IMR-90 (cell line): ENCODE measurements around the gene PCNP. TPM values are rescaled to one million over a fixed set of nuclear protein-coding genes. Genes with fewer than 3 reads are reported as not detected.

Experiments
- ATAC-seq: fragments of 200-7000 bp; cut with Tn5 transposase; 2 replicates; pipeline ENCODE4 v1.9.1; 2020; ENCODE audit warnings: low read depth, mild to moderate bottlenecking, moderate library complexity
- BruUV-seq: library from RNA; stranded (reverse); fragments of 400-500 nt; replicated peaks from 2 replicates; lab custom pipeline; 2021; lab: Mats Ljungman, UMichigan
- CTCF ChIA-PET: fragments of 300-600 bp; formaldehyde crosslinking; extraction: SDS; loops from one replicate; lab custom pipeline; 2021; ENCODE audit warnings: antibody characterized with exemption; lab: Yijun Ruan, JAX
- POLR2A ChIA-PET: fragments of 300-600 bp; sonication (Branson Sonifier 250); formaldehyde crosslinking; loops from one replicate; lab custom pipeline; 2022; ENCODE audit warnings: antibody characterized with exemption; ENCODE audit not compliant: unreplicated experiment; lab: Charles Lee
- DNase-seq: peaks from one replicate; pipeline ENCODE4 v3.0.0; 2013
- H2AFZ ChIP-seq: replicated peaks from 2 replicates; pipeline ENCODE3; 2013; ENCODE audit warnings: low read length, mild to moderate bottlenecking; ENCODE audit not compliant: poor library complexity
- H2AK5ac ChIP-seq: 2 replicates; pipeline ENCODE4 v1.6.1; 2013; ENCODE audit warnings: low read depth, low read length, inconsistent platforms
- H2AK9ac ChIP-seq: replicated peaks from 2 replicates; pipeline ENCODE3; 2013; ENCODE audit warnings: mild to moderate bottlenecking, low read depth, low read length, moderate library complexity; ENCODE audit not compliant: poor library complexity
- H2BK120ac ChIP-seq: 2 replicates; pipeline ENCODE4 v1.6.1; 2013; ENCODE audit warnings: low read depth, low read length, inconsistent platforms
- H2BK15ac ChIP-seq: 3 replicates; pipeline ENCODE4 v1.6.1; 2013; ENCODE audit warnings: low read depth, low read length, inconsistent platforms
- H2BK20ac ChIP-seq: 2 replicates; pipeline ENCODE4 v1.6.1; 2013; ENCODE audit warnings: low read depth, mild to moderate bottlenecking, inconsistent platforms, low read length, moderate library complexity
- H2BK5ac ChIP-seq: 2 replicates; pipeline ENCODE4 v1.6.1; 2013; ENCODE audit warnings: mild to moderate bottlenecking, low read depth, low read length, inconsistent platforms; ENCODE audit not compliant: poor library complexity, severe bottlenecking
- H3K14ac ChIP-seq: replicated peaks from 2 replicates; pipeline ENCODE4 v1.6.1; 2013; ENCODE audit warnings: low read depth, low read length, inconsistent platforms
- H3K18ac ChIP-seq: 2 replicates; pipeline ENCODE4 v1.6.1; 2013; ENCODE audit warnings: low read depth, low read length, control low read depth
- H3K23ac ChIP-seq: 2 replicates; pipeline ENCODE4 v1.6.1; 2013; ENCODE audit warnings: low read depth, low read length, inconsistent platforms
- H3K27ac ChIP-seq: 2 replicates; pipeline ENCODE4 v1.5.1; 2013; ENCODE audit warnings: mild to moderate bottlenecking, control low read depth, low read length; ENCODE audit not compliant: insufficient read depth
- H3K27me3 ChIP-seq: 2 replicates; pipeline ENCODE4 v1.6.1; 2013; ENCODE audit warnings: low read length; ENCODE audit not compliant: control insufficient read depth, insufficient read depth
- H3K36me3 ChIP-seq: 2 replicates; pipeline ENCODE4 v1.6.1; 2013; ENCODE audit warnings: low read length, mixed read lengths; ENCODE audit not compliant: control insufficient read depth, insufficient read depth
- H3K4ac ChIP-seq: 2 replicates; pipeline ENCODE4 v1.6.1; 2013; ENCODE audit warnings: low read depth, low read length, inconsistent platforms
- H3K4me1 ChIP-seq: 2 replicates; pipeline ENCODE4 v1.6.1; 2013; ENCODE audit warnings: low read length, mixed read lengths; ENCODE audit not compliant: control insufficient read depth, insufficient read depth
- H3K4me2 ChIP-seq: 2 replicates; pipeline ENCODE4 v1.6.1; 2013; ENCODE audit warnings: low read depth, mild to moderate bottlenecking, control low read depth, low read length, moderate library complexity
- H3K4me3 ChIP-seq: 2 replicates; pipeline ENCODE4 v1.5.1; 2013; ENCODE audit warnings: low read depth, mild to moderate bottlenecking, control low read depth, low read length, moderate library complexity; ENCODE audit not compliant: insufficient read depth
- H3K56ac ChIP-seq: 2 replicates; pipeline ENCODE4 v1.6.1; 2013; ENCODE audit warnings: low read length, inconsistent platforms; ENCODE audit not compliant: insufficient read depth; ENCODE audit errors: extremely low read depth
- H3K79me1 ChIP-seq, 2 experiments: 2 replicates each; pipeline ENCODE4 v1.6.1; 2013; ENCODE audit warnings: low read length in 2 of 2, inconsistent platforms in 1 of 2, low read depth in 1 of 2
- H3K9ac ChIP-seq: 2 replicates; pipeline ENCODE4 v1.6.1; 2013; ENCODE audit warnings: low read depth, low read length, control low read depth
- H3K9me1 ChIP-seq: 2 replicates; pipeline ENCODE4 v1.6.1; 2013; ENCODE audit warnings: low read length, inconsistent platforms; ENCODE audit not compliant: insufficient read depth
- H3K9me3 ChIP-seq: 2 replicates; pipeline ENCODE4 v1.6.1; 2013; ENCODE audit warnings: low read length; ENCODE audit not compliant: control insufficient read depth, insufficient read depth
- H4K20me1 ChIP-seq: 2 replicates; pipeline ENCODE4 v1.6.1; 2013; ENCODE audit warnings: low read length, inconsistent platforms; ENCODE audit not compliant: insufficient read depth
- H4K5ac ChIP-seq: 2 replicates; pipeline ENCODE4 v1.6.1; 2013; ENCODE audit warnings: mild to moderate bottlenecking, low read depth, low read length, control low read depth
- H4K8ac ChIP-seq, 2 experiments: 2 replicates each; pipeline ENCODE4 v1.6.1; 2013; ENCODE audit warnings: low read depth in 2 of 2, low read length in 2 of 2, control low read depth in 1 of 2, inconsistent platforms in 1 of 2
- H4K91ac ChIP-seq: 2 replicates; pipeline ENCODE4 v1.6.1; 2013; ENCODE audit warnings: low read depth, low read length, inconsistent platforms; ENCODE audit not compliant: insufficient read depth
- BHLHE40 ChIP-seq: fragments of 150-350 bp; IDR thresholded peaks from 2 replicates; pipeline ENCODE4 v1.6.1; 2016; ENCODE audit warnings: mild to moderate bottlenecking, low read depth, low read length
- FOS ChIP-seq: fragments of 150-350 bp; IDR thresholded peaks from 2 replicates; pipeline ENCODE4 v1.6.1; 2016; ENCODE audit warnings: low read depth, low read length
- MAFK ChIP-seq: IDR thresholded peaks from 2 replicates; pipeline ENCODE4 v1.6.1; 2012; ENCODE audit warnings: low read depth, low read length, improper control_type of control experiment
- MAZ ChIP-seq: IDR thresholded peaks from 2 replicates; pipeline ENCODE4 v1.6.1; 2012; ENCODE audit warnings: low read depth, mild to moderate bottlenecking, low read length, improper control_type of control experiment, moderate library complexity, borderline replicate concordance
- MXI1 ChIP-seq: IDR thresholded peaks from 2 replicates; pipeline ENCODE4 v1.6.1; 2012; ENCODE audit warnings: low read depth, mild to moderate bottlenecking, low read length, moderate library complexity, borderline replicate concordance
- POLR2A ChIP-seq: IDR thresholded peaks from 2 replicates; pipeline ENCODE4 v1.6.1; 2012; ENCODE audit warnings: mild to moderate bottlenecking, low read depth, low read length
- RAD21 ChIP-seq: IDR thresholded peaks from 2 replicates; pipeline ENCODE4 v1.6.1; 2012; ENCODE audit warnings: low read length, improper control_type of control experiment
- RFX5 ChIP-seq: IDR thresholded peaks from 2 replicates; pipeline ENCODE4 v1.8.0; 2012; ENCODE audit warnings: low read depth, mild to moderate bottlenecking, low read length, moderate library complexity
- SMC3 ChIP-seq: fragments of 150-350 bp; IDR thresholded peaks from 2 replicates; pipeline ENCODE4 v1.6.1; 2016; ENCODE audit warnings: low read depth, mild to moderate bottlenecking, antibody characterized with exemption, low read length, moderate library complexity
- USF2 ChIP-seq: fragments of 150-350 bp; IDR thresholded peaks from 2 replicates; pipeline ENCODE4 v1.6.1; 2017; ENCODE audit warnings: mild to moderate bottlenecking, antibody characterized with exemption, low read length, low read depth
- WGBS, 2 experiments: methylation state at CpG; one replicate each; pipeline versions ENCODE4 v1.1.5 to v1.1.7; 2013; ENCODE audit warnings: missing lambda C conversion rate in 2 of 2; ENCODE audit not compliant: insufficient read length in 1 of 2; ENCODE audit errors: extremely low coverage in 2 of 2; 5-methylcytosine and 5-hydroxymethylcytosine counted together
- dilution Hi-C: fragments of 300-500 bp; cut with HindIII; formaldehyde crosslinking; loops from one replicate; pipeline ENCODE4 v1.14.3; 2018; ENCODE audit warnings: low sequenced_read_pairs; ENCODE audit not compliant: unreplicated experiment
- in situ Hi-C: fragments of 300-500 bp; cut with MboI; formaldehyde crosslinking; loops from 3 replicates; pipeline ENCODE4 v1.14.3; 2019; ENCODE audit warnings: low sequenced_read_pairs, inconsistent platforms, mixed read lengths
- intact Hi-C: fragments of 100-400 bp; cut with micrococcal nuclease; formaldehyde crosslinking; loops from 2 replicates; pipeline ENCODE4 v1.10.0; 2022
- polyA plus RNA-seq, 3 experiments: library from polyadenylated mRNA; depleted of rRNA; stranded (reverse); fragments of >200 nt; gene quantifications; 2 replicates each; pipeline ENCODE4 v1.2.3, GENCODE V29; 2012; ENCODE audit warnings: low replicate concordance in 1 of 3
- total RNA-seq: library from RNA; depleted of rRNA; stranded (reverse); fragments of >200 nt; gene quantifications from 2 replicates; pipeline ENCODE4 v1.2.3, GENCODE V29; 2012

The PCNP gene
- total and polyA plus RNA-seq, 2 of the 4 experiments (the other 2 are of a cell fraction): 34.6 to 53.2 TPM

- no CpG with 5 or more reads among the region's 8 CpGs for WGBS, 2 experiments
- H2BK5ac ChIP-seq: no peak overlapping the region
Observed at GRCh38 chr3:101643009-101643844, 69.2 kb downstream of the PCNP start.

More at GRCh38 chr3:101643009-101643844, 69.2 kb downstream of the PCNP start:
- in situ Hi-C loops (no loop called here), dilution Hi-C loops (no loop called here), intact Hi-C loops (no loop called here)
- CTCF ChIA-PET: no interaction called here
- no peak overlapping the region for H3K9ac ChIP-seq
- no peak overlapping the region for H3K23ac ChIP-seq
- no peak for TF ChIP-seq MXI1
- no peak for TF ChIP-seq RFX5
- no peak for TF ChIP-seq MAZ
- no peak for TF ChIP-seq USF2
- TF ChIP-seq BHLHE40: no peak
- no peak for TF ChIP-seq SMC3
- no peak for TF ChIP-seq MAFK
- TF ChIP-seq RAD21: no peak
- no peak for TF ChIP-seq POLR2A
- no peak for TF ChIP-seq FOS
- no peak overlapping the region for H2AK5ac ChIP-seq
- H2BK20ac ChIP-seq: no peak overlapping the region
- no peak overlapping the region for H3K4ac ChIP-seq
- BruUV-seq: no TSS peak
- H3K79me1 ChIP-seq: no peaks in the 10 kb centered on the region
- H3K56ac ChIP-seq: no peak overlapping the region
- no peak overlapping the region for H2BK120ac ChIP-seq
- no peak overlapping the region for H3K4me3 ChIP-seq
- no peaks in the 10 kb centered on the region for H3K27me3 ChIP-seq
- H4K8ac ChIP-seq: no peak overlapping the region
- no peak overlapping the region for H4K5ac ChIP-seq
- no peak overlapping the region for H3K27ac ChIP-seq
- POLR2A ChIA-PET: no interaction called here
- no peak overlapping the region for H3K18ac ChIP-seq
- DNase-seq: no peak
- H3K14ac ChIP-seq: no peak overlapping the region
- H3K36me3 ChIP-seq: no peaks in the 10 kb centered on the region
- H4K20me1 ChIP-seq: no peaks in the 10 kb centered on the region
- peaks cover 9% of the 10 kb centered on the region for H3K9me1 ChIP-seq
- no peaks in the 10 kb centered on the region for H3K9me3 ChIP-seq
- no peak overlapping the region for H2AFZ ChIP-seq
- H2AK9ac ChIP-seq: no peak overlapping the region
- no peak overlapping the region for H4K91ac ChIP-seq
- H3K4me1 ChIP-seq: 0 out of 2 replicates have a peak, but pooled peaks cover 1% of the 10 kb centered on the region
- H3K4me2 ChIP-seq: no peak overlapping the region
- no peak for ATAC-seq
- H2BK15ac ChIP-seq: no peak overlapping the region; the same call in 2 of the 3 replicates
